ENCODE measurements around the gene PURB. TPM values are rescaled to one million over a fixed set of nuclear protein-coding genes. Genes with fewer than 3 reads are reported as not detected.

PURB gene
- total and polyA plus RNA-seq, 9 of the 15 experiments (the other 6 are each of a cell fraction or from before 2014, with no cell fraction given), result 1.6 to 14.1 (median 8.8) TPM

DNA sequence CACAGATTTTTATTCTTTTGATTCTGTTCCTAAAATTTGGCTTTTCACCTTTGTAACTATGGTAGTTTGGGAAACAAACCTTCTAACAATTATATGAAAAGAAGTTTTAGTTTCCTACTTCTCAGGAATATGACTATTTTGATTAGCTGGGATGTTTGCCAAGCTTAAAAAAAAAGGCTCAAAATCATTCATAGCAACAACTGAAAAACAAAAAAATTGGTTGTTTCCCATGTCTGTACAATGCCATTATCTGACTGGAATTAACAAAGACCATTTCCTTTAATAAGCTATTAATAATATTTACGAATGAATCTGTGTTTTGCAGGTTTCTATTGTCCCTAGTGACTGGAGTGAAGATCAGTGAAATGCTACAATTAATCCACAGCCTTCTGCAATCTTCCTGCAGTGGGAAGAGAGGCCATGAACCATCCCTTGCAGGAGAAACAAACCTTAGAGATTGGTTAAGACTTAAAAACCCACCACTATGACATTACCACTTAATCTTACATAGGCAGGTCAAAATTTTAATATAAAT, 4.2 kb downstream of the PURB start:
- Histone ChIP-seq H3K4me2 (ENCODE audit: insufficient read depth, low read length) (peak overlapping the region; percentile 58), H3K4me3 (peak overlapping the region; percentile 78; the same call in 1 of the 2 replicates), H4K20me1 (replicated peaks; ENCODE audit: control insufficient read depth, insufficient read depth, low read length) (peaks cover 47% of the 10 kb centered on the region), H3K27me3 (ENCODE audit: control insufficient read depth in 2 of 2, insufficient read depth in 2 of 2, low read length in 2 of 2) (no peaks in the 10 kb centered on the region), H3K4me1 (replicated peaks in 1 of 2; ENCODE audit: control insufficient read depth in 2 of 2, insufficient read depth in 2 of 2, low read length in 2 of 2) (peaks cover 11 to 50% of the 10 kb centered on the region in 2 experiments), H3K9me1 (ENCODE audit: control insufficient read depth, insufficient read depth, low read length) (no peaks in the 10 kb centered on the region), H3K9ac (ENCODE audit: insufficient read depth in 1 of 2, low read depth in 2 of 2, low read length in 2 of 2) (peak overlapping the region in 1 of 2 experiments; percentile 55; a peak in 1 of 4 replicates), H3K9me3 (replicated peaks; ENCODE audit: control insufficient read depth, insufficient read depth, low read depth, low read length) (no peaks in the 10 kb centered on the region), H3K27ac (ENCODE audit: extremely low read depth, low read depth, low read length) (peak overlapping the region; percentile 31; the same call in 1 of the 3 replicates), H3K79me2 (ENCODE audit: control insufficient read depth, insufficient read depth, low read length) (peaks cover 83% of the 10 kb centered on the region), H2AFZ (ENCODE audit: low read depth, low read length) (no peak overlapping the region), H3K36me3 (ENCODE audit: control insufficient read depth, insufficient read depth, low read length) (peaks cover 51% of the 10 kb centered on the region)
- ChIA-PET POLR2A (interaction anchor here (0.6 to 3.6 kb wide), 16 partner anchors 8 to 278 kb away, joined by 3 to 23 read pairs (median 5); partner anchors contain the start of gene H2AZ2), CTCF (ENCODE audit: low intra/inter-chr PET ratio) (no interaction called here)
- intact Hi-C loops (cut with micrococcal nuclease), result loop anchor here (5.0 kb wide), 1 partner anchor 106 kb away; no protein-coding TSS in a partner anchor
- ATAC-seq (no peak), FAIRE-seq (no peak), DNase-seq (ENCODE audit: extremely low read depth in 1 of 4, low spot score in 3 of 4) (no peak)
- TF ChIP-seq, protein P1, sequence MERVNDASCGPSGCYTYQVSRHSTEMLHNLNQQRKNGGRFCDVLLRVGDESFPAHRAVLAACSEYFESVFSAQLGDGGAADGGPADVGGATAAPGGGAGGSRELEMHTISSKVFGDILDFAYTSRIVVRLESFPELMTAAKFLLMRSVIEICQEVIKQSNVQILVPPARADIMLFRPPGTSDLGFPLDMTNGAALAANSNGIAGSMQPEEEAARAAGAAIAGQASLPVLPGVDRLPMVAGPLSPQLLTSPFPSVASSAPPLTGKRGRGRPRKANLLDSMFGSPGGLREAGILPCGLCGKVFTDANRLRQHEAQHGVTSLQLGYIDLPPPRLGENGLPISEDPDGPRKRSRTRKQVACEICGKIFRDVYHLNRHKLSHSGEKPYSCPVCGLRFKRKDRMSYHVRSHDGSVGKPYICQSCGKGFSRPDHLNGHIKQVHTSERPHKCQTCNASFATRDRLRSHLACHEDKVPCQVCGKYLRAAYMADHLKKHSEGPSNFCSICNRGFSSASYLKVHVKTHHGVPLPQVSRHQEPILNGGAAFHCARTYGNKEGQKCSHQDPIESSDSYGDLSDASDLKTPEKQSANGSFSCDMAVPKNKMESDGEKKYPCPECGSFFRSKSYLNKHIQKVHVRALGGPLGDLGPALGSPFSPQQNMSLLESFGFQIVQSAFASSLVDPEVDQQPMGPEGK (CRISPR knock-in tag; IDR thresholded peaks at IDR 0.05; ENCODE audit: borderline replicate concordance), result no peak
- TF ChIP-seq TBL1XR1 (IDR thresholded peaks at IDR 0.05; ENCODE audit: low read length in 2 of 2) (0 out of 4 replicates have a peak, but pooled peaks of 1 of the 2 experiments have one; percentile 5), PREB (CRISPR knock-in tag; IDR thresholded peaks at IDR 0.05) (no peak), ARID1B (IDR thresholded peaks at IDR 0.05) (no peak), MEF2D (tag; conservative IDR thresholded peaks at IDR 0.05; ENCODE audit: low read depth) (no peak), POLR2G (IDR thresholded peaks at IDR 0.05; ENCODE audit: low read depth, low read length) (no peak), YBX1 (IDR thresholded peaks at IDR 0.05) (no peak), TCF3 (CRISPR knock-in tag; IDR thresholded peaks at IDR 0.05) (no peak), POLR3A (IDR thresholded peaks at IDR 0.05; ENCODE audit: borderline replicate concordance, extremely low read depth, insufficient read depth, insufficient read length) (no peak)
- 5% methylated on average over 1 of the region's 1 CpG for WGBS (ENCODE audit: insufficient coverage, low coverage, missing lambda C conversion rate)
- in situ Hi-C loops (cut with MboI), result no loop called here
- BruUV-seq (replicated peaks), result no TSS peak

Measured in K562 (cell line).